NCI-H748 (cell line): ENCODE results near the gene HPSE2.

Source experiments
- DNase-seq: peaks from one replicate; lab custom pipeline; 2025; ENCODE audit not compliant: unreplicated experiment; lab: John Stamatoyannopoulos, UW

The HPSE2 gene

DNA sequence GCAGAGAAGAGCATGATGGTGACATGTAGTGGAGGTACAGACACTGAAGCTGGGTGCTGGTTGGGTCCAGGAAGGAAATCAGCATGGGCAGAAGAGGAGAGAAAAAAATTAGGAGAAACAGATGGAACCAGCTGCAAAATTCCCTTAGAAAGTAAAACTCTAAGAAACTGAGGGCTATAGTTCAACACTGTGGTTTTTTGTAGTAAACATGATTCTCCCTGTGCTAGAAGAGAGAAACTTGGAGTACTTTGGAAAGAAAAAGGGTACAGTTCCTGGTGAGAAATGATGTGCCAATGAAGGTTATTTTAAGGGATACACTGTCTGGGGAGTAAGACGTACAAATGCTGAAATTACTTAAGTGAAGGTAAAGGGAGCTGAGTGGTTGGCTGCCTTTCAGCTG is 607.4 kb downstream of the HPSE2 start:
- no peak for DNase-seq

DNA sequence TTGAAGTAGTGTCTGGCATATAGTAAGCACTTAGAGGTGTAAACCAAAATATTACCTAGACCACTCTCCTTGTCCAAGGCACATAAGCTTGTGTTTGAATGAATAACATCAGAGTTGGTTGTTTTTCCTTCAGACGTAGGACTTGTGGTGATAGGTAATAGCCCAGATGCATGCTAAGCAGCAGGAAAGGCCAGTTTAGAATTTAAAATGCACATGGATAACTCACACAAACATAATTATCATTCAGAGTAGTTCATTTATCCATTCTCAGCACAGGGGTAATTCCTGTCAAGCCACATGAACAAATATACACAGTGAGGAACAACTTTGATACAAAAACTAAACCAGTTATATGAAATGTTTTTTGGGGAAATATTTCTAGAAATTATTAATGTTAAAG is 607.9 kb downstream of the HPSE2 start:
- no peak for DNase-seq

DNA sequence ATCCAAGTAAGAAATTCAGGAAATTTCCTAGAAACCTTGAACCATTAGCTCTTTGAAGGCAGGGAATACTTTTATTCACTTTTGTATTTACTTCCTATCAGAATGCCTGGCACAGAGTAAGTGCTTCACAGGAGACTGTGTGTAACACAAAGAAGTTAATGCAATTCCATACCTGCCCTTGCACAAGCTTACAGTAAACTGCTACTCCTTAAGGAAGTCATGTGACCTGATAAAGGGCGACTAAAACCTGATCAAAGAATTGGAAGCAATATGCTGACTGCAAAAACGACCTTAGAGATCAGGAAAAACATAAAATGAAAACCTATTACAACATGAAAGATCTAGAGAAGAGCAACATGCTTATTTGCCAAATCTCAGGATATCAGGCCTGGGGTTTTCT is 610.7 kb downstream of the HPSE2 start:
- DNase-seq, result no peak

DNA sequence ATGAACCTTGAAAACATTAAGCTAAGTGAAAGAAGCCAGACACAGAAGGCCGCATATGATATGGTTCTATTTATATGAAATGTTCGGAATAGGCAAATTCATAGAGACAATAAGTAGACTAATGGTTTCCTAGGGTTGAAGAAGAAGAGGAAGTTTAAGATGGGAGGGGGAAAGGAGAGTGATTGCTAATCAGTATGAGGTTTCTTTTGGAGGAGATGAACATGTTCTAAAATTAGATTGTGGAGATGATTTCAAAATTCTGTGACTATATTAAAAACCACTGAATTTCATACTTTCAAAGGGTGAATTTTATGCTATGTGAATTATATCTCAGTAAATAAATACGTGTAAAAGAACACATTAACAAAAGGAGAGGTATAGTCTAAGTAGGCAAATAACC is 612.5 kb downstream of the HPSE2 start:
- no peak for DNase-seq

DNA sequence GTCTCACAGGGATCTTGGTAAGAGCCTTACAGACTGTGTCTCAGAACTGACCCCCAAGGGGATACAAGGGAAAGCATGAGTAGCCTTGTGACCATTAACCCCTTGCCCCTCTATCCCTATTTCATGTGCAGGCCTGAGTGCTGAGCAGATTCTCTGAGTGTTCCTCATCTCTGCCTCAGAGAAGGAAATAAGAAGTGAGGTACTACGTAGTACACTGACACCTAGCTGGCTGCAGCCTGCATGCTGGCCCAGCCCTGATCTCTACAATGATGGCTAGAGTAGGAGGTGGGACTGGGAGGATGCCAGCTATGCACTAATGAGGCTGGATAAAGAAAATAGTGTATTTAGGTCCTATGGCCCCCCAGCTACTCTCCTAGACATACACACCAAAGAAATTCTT is 614.0 kb downstream of the HPSE2 start:
- DNase-seq, result no peak

DNA sequence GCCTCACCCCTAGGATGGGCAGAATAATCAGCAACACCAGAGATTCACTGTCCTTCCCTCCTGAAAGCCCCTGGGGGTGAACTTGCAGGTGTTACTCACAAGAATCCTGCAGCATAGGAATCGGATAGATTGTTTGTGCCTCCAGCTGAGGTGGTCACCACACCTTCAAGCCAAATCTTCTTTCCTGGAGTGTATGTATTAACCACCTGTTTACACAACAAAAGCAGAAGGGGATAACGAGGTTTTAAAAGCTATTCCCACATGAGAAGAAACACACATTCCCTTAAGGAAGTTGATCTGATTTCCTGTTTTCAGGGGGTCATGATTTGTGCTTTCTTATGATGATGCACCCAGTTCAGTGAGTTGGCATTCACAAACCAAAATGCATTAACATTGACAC is 615.1 kb downstream of the HPSE2 start:
- DNase-seq, result no peak

DNA sequence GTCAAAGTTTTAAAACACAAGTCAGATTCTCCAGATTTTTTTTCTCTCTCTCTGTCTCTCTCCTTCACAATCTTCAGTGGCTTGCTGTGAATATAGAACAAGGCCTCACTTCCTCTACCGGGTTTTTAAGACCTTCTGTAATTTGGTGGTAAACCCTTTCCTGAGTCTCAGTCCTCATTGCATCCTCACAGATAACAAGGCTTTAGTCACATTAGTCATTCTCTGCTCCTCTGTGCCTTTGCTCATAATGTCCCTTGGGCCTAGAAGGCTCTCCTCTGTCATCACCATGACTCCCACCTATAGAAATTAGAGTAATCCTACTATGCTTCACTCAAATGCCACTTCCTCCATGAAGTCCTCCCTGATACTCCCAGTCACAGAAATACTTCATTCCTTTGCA is 616.2 kb downstream of the HPSE2 start:
- no peak for DNase-seq

DNA sequence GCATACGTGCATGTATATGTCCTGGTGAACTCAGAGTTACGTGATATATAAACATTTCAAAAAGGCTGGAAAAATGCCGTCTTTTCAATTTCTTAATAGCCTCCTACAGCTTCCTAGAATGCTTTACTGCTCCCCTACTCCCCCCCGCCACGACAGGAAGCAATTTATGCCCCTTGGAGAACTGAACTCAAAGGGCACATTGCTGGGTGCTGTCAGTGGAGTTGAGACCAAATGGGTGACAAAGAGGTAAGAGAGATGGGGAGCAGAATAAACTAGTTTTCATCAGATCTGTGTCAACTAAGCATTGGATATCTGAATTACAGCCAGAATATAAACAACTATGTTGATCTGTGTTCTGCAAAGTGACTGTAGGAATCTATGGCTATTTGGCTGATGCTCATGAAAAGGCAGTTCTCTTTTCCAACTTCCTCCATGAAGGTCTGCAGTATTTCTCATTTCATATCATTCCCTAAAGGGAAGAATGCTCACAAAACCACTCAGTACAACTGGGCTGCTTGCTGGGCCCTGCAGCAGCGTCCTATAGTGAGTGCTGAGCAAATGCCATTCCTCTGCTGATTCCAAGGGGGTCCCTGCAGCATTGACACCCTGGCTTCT is 617.6 kb downstream of the HPSE2 start:
- DNase-seq, result no peak

DNA sequence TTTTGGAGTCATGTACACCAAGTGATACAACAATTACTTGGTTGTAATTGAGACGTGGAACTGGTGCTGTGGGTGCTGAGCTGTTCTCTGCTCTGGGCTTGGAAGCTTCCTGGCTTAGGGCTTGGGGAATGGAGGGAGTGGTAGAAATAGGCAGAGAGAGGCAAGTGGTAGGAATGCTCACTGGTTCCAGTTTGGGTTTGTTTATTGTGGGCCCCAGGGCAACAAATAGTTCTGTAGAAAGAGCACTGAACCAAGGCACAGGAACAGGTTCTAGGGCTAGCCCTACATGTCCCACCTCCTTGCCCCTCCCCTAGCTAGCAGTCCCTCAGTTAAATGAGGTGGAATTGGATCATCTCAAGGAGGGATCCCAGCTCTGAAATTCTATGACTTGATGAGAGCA is 622.2 kb downstream of the HPSE2 start:
- DNase-seq, result no peak

DNA sequence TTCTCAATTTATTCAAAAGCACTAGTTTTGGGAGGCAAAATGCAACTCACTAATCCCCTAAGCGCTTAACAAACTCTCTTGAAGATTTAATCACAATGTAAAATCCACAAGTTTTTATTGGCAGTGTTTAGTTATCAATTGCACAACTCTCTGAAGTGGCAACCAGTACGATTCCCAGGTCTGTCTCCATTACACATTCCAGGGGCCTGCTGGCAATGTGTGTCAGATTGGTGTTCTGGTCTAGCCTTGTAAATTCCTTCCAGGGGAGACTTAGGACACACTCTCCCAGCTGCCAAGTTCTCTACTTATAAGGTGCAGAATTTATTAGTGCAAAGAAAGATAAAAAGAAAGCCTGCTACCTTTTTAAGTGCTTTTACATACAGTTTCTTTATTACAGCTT is 624.2 kb downstream of the HPSE2 start:
- no peak for DNase-seq

DNA sequence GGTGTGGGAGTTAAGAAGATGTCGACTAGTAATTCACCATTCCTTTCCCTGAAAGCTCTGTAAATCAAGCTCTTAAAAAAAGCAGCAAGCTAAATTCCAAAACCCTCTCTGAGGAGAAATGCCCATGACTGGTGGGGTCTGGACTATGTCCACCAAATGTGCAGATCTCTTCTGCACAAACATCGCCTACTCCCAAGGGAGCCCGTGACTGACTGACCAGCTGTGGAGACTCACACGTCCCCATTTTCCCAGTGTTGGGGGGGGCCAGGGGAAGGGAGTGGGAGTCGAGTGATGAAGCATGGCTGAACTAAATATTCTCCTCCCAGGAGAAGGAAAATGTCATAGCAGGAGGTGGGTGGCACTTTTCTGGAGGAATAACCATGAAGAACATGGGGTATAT is 624.8 kb downstream of the HPSE2 start:
- no peak for DNase-seq

DNA sequence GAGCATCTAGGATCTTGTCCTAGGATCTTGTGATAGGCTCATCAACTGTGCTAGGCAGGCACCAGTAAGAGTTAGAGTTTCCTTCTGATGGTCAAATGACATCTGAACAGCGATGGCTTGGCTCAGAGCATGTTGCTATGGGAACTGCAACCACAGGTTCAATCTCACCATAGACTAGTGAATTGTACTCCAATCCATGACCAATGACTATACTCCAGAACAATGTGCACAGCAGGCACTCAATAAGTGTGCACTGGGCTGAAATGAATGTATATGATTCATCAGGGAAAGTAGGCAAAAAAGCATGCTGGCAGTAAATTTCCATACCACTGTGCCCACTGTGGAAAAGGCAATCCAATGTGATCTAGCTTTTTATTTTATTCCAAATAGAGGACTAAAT is 625.4 kb downstream of the HPSE2 start:
- DNase-seq, result no peak

DNA sequence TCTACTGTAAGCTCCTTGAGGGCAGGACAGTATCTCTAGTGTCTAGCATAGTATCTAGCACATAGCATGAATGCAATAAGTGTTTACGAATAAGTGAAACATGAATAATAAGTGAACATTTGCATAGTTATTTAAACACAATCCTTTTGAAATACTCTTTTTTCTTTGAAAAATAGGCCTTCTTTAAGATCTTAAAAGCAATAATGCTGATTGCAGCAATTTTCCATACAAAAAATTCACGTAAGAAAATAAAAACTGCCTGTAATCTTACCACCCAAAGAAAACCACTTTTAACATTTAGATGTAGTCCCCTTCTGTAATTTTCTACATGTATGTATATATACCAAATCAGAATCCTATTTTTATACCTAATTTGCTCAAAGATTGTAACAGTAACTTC is 626.4 kb downstream of the HPSE2 start:
- DNase-seq, result no peak

DNA sequence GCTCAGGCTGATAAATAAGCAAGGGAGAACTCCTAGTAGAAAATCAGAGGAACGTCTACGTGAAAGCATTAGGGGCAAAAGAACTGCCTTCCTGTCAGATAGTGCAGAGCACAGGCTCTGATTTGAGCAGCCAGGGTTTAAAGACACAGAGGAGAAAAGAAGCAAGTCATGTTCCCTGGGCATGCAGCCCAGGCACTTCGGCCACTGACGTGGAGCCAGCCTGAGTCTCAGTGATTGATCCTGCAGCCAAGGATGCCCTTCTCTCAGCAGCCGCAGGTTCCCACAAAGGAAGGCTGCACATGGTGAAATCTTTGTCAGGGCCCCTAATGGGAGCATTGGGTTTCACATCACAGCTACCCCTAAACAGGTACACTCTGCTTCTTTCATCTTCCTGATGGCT is 627.2 kb downstream of the HPSE2 start:
- no peak for DNase-seq

DNA sequence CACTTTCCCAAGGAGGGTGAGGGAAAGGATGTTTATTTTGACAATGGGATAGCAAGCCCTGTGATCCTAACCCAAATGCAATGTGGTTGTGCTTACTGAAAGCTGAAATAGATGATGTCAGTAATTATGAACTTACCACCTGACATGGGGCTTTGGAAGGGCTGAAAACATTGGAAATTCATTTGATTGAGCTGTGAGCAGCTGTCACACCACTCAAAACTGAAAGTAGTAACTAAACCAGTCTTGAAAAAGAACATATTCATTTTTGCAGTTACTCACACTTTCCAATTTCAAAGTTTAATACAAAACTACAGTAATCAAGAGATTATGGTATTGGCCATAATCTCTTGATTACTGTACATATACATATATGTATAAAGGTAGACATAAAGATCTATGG is 633.4 kb downstream of the HPSE2 start:
- DNase-seq, result no peak

DNA sequence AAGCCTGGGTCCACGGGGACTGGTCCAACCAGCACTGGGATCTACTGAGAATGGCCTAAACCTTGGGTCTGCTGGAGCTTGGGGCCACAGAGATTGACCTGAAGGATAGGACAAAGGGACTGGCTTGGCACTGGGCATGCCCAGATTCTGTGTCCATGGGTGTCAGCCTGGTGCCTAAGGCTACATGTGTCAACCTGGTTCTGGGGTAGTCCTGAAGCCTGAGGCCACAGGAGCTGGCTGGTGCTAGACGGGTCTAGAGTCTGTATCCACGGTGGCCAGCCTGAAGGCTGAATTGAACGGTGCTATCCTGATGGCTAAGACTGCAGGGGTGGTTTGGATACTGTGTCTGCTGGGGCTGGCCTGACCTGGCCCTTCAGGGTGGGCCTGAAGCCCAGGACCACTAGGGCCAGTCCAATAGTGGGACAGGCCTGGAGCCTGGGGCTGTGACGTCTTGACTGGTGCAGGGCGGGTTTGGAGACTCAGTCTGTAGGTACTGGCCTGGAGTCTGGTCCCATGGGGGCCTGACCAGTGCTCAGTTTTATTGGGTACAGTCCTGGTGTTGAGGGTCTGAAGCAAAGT is 636.5 kb downstream of the HPSE2 start:
- no peak for DNase-seq

DNA sequence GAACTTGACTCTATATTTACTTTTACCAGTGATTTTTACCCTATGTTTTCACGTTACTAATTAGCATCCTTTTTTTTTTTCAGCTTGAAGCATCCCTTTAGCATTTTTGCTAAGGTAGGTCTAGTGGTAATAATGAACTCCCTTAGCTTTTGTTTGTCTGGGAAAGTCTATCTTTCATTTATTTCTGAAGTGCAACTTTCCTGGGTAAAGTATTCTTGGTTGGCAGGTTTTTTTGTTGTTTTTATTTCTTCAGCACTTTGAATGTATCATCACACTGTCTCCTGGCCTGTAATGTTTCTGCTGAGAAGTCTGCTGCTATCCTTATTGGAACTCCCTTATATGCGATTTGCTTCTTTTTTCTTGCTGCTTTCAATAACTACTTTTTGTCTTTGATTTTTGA is 639.2 kb downstream of the HPSE2 start:
- DNase-seq, result no peak

DNA sequence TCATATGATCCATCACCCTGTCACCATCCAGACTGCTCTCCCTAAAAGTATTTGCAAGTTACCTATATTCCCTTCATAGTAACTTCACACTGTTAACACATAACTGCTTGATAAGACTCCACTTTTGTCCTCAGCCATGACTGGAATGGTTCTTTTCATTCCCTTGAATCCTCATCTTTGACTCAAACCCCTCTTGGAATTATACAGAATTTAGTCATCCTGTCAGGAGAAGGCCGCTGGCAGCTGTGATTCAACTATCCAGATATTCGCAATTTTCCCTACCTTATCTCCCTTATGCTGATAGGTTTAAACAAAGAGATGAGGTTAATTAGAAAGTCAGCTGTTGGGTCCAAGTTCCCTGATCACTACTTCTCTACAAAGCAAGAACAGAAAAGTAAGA is 646.0 kb downstream of the HPSE2 start:
- no peak for DNase-seq

DNA sequence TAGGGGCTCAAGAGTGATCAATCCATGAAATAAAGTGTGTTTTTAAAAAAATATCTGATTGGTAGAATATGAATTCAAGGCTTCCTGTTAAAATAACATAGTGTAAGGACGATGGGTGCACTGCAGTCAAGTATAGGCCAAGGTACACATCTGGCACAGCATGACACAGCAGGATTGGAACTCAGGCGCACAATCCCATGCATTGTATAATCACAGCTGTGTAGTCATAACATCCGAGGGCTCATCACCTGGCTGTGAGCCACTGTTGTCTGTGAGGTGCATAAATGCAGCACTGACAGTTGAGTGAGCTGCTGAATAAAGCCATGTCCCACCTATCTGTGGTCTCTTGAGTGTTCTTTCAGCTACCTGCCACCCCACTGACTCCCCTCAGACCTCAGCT is 646.6 kb downstream of the HPSE2 start:
- DNase-seq, result no peak

DNA sequence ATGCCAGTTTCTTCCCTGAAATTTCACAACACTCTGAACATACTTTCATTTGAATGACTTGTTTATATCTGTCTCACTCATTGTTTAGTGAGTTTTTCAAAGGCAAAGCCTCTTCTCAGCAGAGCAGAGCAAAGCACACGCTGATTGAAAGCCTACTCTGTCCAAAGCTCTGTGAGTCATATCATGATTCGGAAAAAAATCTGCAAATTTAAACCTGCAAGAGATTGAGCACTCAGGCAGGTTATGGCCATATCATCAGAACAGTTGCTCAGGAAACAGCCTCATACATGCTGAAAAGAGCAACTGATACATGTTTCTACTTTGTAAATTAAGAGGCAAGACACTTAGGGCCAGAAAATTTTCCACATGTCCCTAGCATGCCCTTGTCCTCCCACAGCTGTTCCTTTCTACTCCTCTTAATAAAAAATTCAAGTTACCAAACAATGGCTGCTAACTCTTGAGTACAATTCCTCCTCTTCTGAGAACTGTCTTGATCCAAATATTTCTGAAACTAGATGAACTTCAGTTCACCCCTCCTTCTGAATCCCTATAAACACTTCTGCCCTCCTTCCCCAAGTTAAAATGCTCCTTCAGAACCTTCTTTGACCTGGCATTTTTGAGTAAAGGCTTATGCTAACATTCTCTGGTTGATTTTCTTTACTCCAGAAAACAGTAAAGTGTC is 648.4 kb downstream of the HPSE2 start:
- DNase-seq, result no peak

DNA sequence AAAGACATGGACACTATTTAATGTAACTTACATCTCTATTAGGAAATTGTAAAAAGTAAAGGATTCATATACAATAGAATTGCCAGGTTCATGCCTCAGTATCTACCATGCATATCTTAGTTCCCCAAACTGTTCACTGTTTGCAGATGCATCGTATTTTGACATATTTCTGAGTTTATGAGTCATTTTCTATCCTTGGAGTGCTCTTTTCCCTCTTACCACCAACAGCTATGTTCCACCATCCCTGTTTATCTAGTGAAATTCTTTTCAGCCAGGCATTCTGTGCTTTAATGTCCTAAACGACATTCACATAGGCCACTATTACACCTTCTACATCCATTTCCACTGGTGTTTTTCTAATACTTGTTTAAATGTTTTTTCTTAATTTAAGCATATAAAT is 649.6 kb downstream of the HPSE2 start:
- no peak for DNase-seq

DNA sequence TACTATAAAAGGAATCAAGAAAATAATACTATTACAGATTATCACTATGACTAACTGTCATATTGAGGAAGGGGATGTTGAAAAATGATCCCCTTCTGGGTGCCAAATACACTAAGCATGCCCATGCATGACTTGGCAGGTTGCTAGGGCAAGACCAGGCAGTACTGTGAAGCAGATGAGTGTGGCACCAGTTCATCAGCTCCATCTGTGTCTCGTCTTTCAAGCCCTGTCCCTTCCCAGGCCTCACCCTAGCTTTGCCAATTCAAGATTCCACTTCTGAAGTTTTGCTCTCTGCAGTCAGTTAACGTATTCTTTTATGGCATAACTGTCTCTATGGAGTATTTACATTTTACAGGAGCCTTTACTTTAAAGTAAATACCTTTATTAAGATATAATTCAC is 653.3 kb downstream of the HPSE2 start:
- DNase-seq, result no peak

DNA sequence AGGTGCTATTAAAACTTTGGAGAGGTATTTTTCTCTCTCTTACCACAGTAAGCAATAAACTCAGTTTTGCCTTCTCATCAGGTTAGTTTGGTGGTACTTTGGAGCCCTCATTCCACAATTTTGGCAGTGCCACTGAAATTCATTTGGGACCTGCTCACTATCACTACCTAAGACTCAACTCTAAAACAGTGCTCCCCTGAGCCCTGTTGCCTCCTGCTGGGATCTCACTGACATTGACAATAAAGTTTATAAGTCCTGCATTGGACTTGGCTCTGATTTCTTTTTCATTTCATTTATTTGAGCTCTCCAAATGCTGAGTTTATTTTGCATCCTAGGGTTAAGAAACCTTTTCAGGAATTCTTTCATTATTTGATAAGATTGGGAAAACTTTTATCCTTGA is 658.1 kb downstream of the HPSE2 start:
- DNase-seq, result no peak
